H1 (cell line): ENCODE data around the gene PHACTR2. TPM values are rescaled to one million over a fixed set of nuclear protein-coding genes. Genes with fewer than 3 reads are reported as not detected.

Experiments
- CTCF ChIA-PET: fragments of 300-600 bp; sonication (Branson Sonifier 250); formaldehyde crosslinking; loops from one replicate; lab custom pipeline; 2021; ENCODE audit not compliant: partially characterized antibody; lab: Charles Lee
- POLR2A ChIA-PET: fragments of 300-600 bp; sonication (Branson Sonifier 250); formaldehyde crosslinking; loops from one replicate; lab custom pipeline; 2021; ENCODE audit warnings: inconsistent platforms; ENCODE audit not compliant: partially characterized antibody; lab: Charles Lee
- DNase-seq, 2 experiments: peaks; one replicate each; pipeline versions ENCODE4 v3.0.0 to v3.0.0-alpha.2; 2010 to 2022; ENCODE audit warnings: low spot score in 2 of 2, low read depth in 1 of 2, mixed read lengths in 1 of 2
- FAIRE-seq: peaks from 2 replicates; lab custom pipeline; 2011; peaks lifted over from hg19 to GRCh38; lab: Jason Lieb, UNC
- H2AFZ ChIP-seq: 2 replicates; pipeline ENCODE4 v1.8.1; 2012; ENCODE audit warnings: low read length, inconsistent platforms
- H2AK5ac ChIP-seq: 2 replicates; pipeline ENCODE4 v1.6.1; 2013; ENCODE audit warnings: low read depth, low read length
- H2BK120ac ChIP-seq: replicated peaks from 2 replicates; pipeline ENCODE3; 2013; ENCODE audit warnings: low read depth, low read length, inconsistent platforms
- H2BK12ac ChIP-seq: 2 replicates; pipeline ENCODE4 v1.6.1; 2013; ENCODE audit warnings: low read depth, low read length
- H2BK15ac ChIP-seq: 2 replicates; pipeline ENCODE4 v1.6.1; 2013; ENCODE audit warnings: low read length
- H2BK20ac ChIP-seq: 2 replicates; pipeline ENCODE4 v1.6.1; 2013; ENCODE audit warnings: low read length
- H2BK5ac ChIP-seq: 2 replicates; pipeline ENCODE4 v1.6.1; 2013; ENCODE audit warnings: low read depth, low read length
- H3K14ac ChIP-seq: 2 replicates; pipeline ENCODE4 v1.6.1; 2013; ENCODE audit warnings: inconsistent platforms; ENCODE audit not compliant: insufficient read length
- H3K18ac ChIP-seq: 2 replicates; pipeline ENCODE4 v1.6.1; 2013; ENCODE audit warnings: low read length; ENCODE audit errors: extremely low read depth
- H3K23ac ChIP-seq: 2 replicates; pipeline ENCODE4 v1.6.1; 2013; ENCODE audit warnings: inconsistent platforms; ENCODE audit not compliant: insufficient read length
- H3K23me2 ChIP-seq: 2 replicates; pipeline ENCODE4 v1.6.1; 2013; ENCODE audit warnings: low read depth, low read length
- H3K27ac ChIP-seq: 2 replicates; pipeline ENCODE4 v1.6.1; 2011; ENCODE audit warnings: low read depth, low read length, inconsistent platforms
- H3K27me3 ChIP-seq, 4 experiments: replicated peaks in 1 of 4; 1 replicate in 1 of 4; 2 replicates in 3 of 4; pipeline versions ENCODE4 v1.6.1 to v1.8.1; 2011 to 2013; ENCODE audit warnings: low read length in 3 of 4, mild to moderate bottlenecking in 3 of 4, inconsistent platforms in 2 of 4, mixed read lengths in 2 of 4, moderate library complexity in 1 of 4; ENCODE audit not compliant: control insufficient read depth in 3 of 4, insufficient read depth in 3 of 4; ENCODE audit errors: extremely low read depth in 1 of 4
- H3K36me3 ChIP-seq, 4 experiments: 2 replicates each; pipeline versions ENCODE4 v1.6.1 to v1.8.1; 2011 to 2013; ENCODE audit warnings: mild to moderate bottlenecking in 4 of 4, low read length in 3 of 4, moderate library complexity in 2 of 4, control low read depth in 1 of 4, inconsistent platforms in 1 of 4; ENCODE audit not compliant: insufficient read depth in 4 of 4, control insufficient read depth in 2 of 4
- H3K4ac ChIP-seq: replicated peaks from 2 replicates; pipeline ENCODE3; 2013; ENCODE audit warnings: low read length, low read depth, mixed read lengths, inconsistent platforms; ENCODE audit not compliant: insufficient read length
- H3K4me1 ChIP-seq, 4 experiments: replicated peaks in 1 of 4; 1 replicate in 1 of 4; 2 replicates in 3 of 4; pipeline versions ENCODE4 v1.6.1 to v1.8.1; 2011 to 2013; ENCODE audit warnings: low read length in 3 of 4, inconsistent platforms in 2 of 4, mixed read lengths in 1 of 4; ENCODE audit not compliant: insufficient read depth in 4 of 4, control insufficient read depth in 3 of 4
- H3K4me2 ChIP-seq, 2 experiments: 2 replicates each; pipeline versions ENCODE4 v1.6.1 to v1.8.1; 2011 to 2013; ENCODE audit warnings: low read depth in 2 of 2, low read length in 2 of 2, control low read depth in 1 of 2, inconsistent platforms in 1 of 2, mild to moderate bottlenecking in 1 of 2; ENCODE audit not compliant: insufficient read depth in 1 of 2
- H3K4me3 ChIP-seq, 4 experiments: fragments of 200-600, 300-600 bp in 1 of 4; sonication (generic), shearing (Covaris generic), sonication (Bioruptor Twin) in 1 of 4; 2 replicates each; pipeline versions ENCODE4 v1.5.1 to v1.8.1; 2011 to 2016; ENCODE audit warnings: low read length in 4 of 4, low read depth in 3 of 4, control low read depth in 2 of 4, inconsistent platforms in 2 of 4, mild to moderate bottlenecking in 2 of 4, mixed read lengths in 1 of 4, moderate library complexity in 1 of 4; ENCODE audit not compliant: insufficient read depth in 2 of 4; ENCODE audit errors: extremely low read depth in 1 of 4
- H3K56ac ChIP-seq: replicated peaks from 2 replicates; pipeline ENCODE3; 2013; ENCODE audit warnings: low read depth, mild to moderate bottlenecking, mixed read lengths, low read length, inconsistent platforms; ENCODE audit not compliant: insufficient read length
- H3K79me1 ChIP-seq: 2 replicates; pipeline ENCODE4 v1.6.1; 2013; ENCODE audit warnings: low read depth, low read length, control low read depth
- H3K79me2 ChIP-seq, 2 experiments: 2 replicates each; pipeline versions ENCODE4 v1.6.1 to v1.8.1; 2012 to 2013; ENCODE audit warnings: low read length in 2 of 2, mild to moderate bottlenecking in 2 of 2, inconsistent platforms in 1 of 2; ENCODE audit not compliant: insufficient read depth in 2 of 2, control insufficient read depth in 1 of 2
- H3K9ac ChIP-seq, 4 experiments: replicated peaks in 1 of 4; 1 replicate in 1 of 4; 2 replicates in 3 of 4; pipeline versions ENCODE4 v1.6.1 to v1.8.1; 2011 to 2013; ENCODE audit warnings: low read depth in 3 of 4, low read length in 3 of 4, control low read depth in 2 of 4, mild to moderate bottlenecking in 2 of 4, moderate library complexity in 2 of 4, inconsistent platforms in 1 of 4; ENCODE audit errors: extremely low read depth in 1 of 4
- H3K9me3 ChIP-seq, 2 experiments: 2 replicates each; pipeline versions ENCODE4 v1.6.1 to v1.8.1; 2012 to 2013; ENCODE audit warnings: mild to moderate bottlenecking in 2 of 2, moderate library complexity in 2 of 2, control low read depth in 1 of 2, inconsistent platforms in 1 of 2, low read depth in 1 of 2, low read length in 1 of 2, mixed read lengths in 1 of 2; ENCODE audit not compliant: insufficient read depth in 2 of 2
- H4K20me1 ChIP-seq, 2 experiments: replicated peaks in 1 of 2; 2 replicates each; pipeline versions ENCODE3 to v1.8.1; 2011 to 2013; ENCODE audit warnings: inconsistent platforms in 2 of 2, low read length in 2 of 2, mild to moderate bottlenecking in 1 of 2; ENCODE audit not compliant: insufficient read depth in 2 of 2, control insufficient read depth in 1 of 2
- H4K5ac ChIP-seq: 2 replicates; pipeline ENCODE4 v1.6.1; 2013; ENCODE audit warnings: low read length, low read depth, mixed read lengths, inconsistent platforms; ENCODE audit not compliant: insufficient read length
- H4K8ac ChIP-seq: 2 replicates; pipeline ENCODE4 v1.8.0; 2013; ENCODE audit warnings: mild to moderate bottlenecking, moderate library complexity, low read length, inconsistent platforms; ENCODE audit not compliant: insufficient read depth; ENCODE audit errors: extremely low read depth
- H4K91ac ChIP-seq: replicated peaks from 2 replicates; pipeline ENCODE3; 2013; ENCODE audit warnings: low read length, mixed read lengths, inconsistent platforms; ENCODE audit not compliant: insufficient read length
- BCL11A ChIP-seq, 2 experiments: IDR thresholded peaks; one replicate each; pipeline ENCODE4 v1.6.1; 2011; ENCODE audit warnings: low read depth in 2 of 2, low read length in 2 of 2, mild to moderate bottlenecking in 2 of 2
- BRCA1 ChIP-seq: IDR thresholded peaks from 2 replicates; pipeline ENCODE4 v1.6.1; 2012; ENCODE audit warnings: low read depth, low read length, improper control_type of control experiment
- CTBP2 ChIP-seq: IDR thresholded peaks from 2 replicates; pipeline ENCODE4 v1.7.0; 2011; ENCODE audit warnings: borderline replicate concordance, mild to moderate bottlenecking, moderate library complexity, mixed read lengths, low read length; ENCODE audit not compliant: insufficient read depth, insufficient read length
- ZNF274 ChIP-seq: IDR thresholded peaks from 2 replicates; pipeline ENCODE4 v1.7.0; 2012; ENCODE audit warnings: low read length, borderline replicate concordance; ENCODE audit errors: extremely low read depth
- WGBS, 2 experiments: shearing (Covaris generic) in 1 of 2; methylation state at CpG; one replicate each; pipeline versions ENCODE4 v1.1.6 to v1.1.7; 2013 to 2015; ENCODE audit warnings: low lambda C conversion rate in 2 of 2, mixed read lengths in 2 of 2, inconsistent platforms in 1 of 2, low coverage in 1 of 2, missing lambda C conversion rate in 1 of 2; ENCODE audit not compliant: insufficient replicate concordance in 2 of 2, insufficient coverage in 1 of 2, insufficient read length in 1 of 2; ENCODE audit errors: extremely low coverage in 1 of 2, missing lambda C conversion rate in 1 of 2; 5-methylcytosine and 5-hydroxymethylcytosine counted together
- polyA plus RNA-seq, 7 experiments: library from polyadenylated mRNA; depleted of rRNA in 3 of 7; stranded (reverse) in 5 of 7; unstranded in 2 of 7; fragments of >200 nt in 5 of 7; fragments of 200-250 nt in 2 of 7; gene quantifications; 1 replicate in 5 of 7; 2 replicates in 1 of 7; 4 replicates in 1 of 7; pipeline versions ENCODE4 v1.2.1 to v1.2.3, GENCODE V29; 2011 to 2013; ENCODE audit warnings: missing spikeins in 2 of 7, mixed read lengths in 2 of 7
- total RNA-seq: library from RNA; stranded (reverse); fragmentation: NEBNext Ultra II Directional; extraction: Animal tissue kit (Norgen Biotek cat#: 25700); gene quantifications from 2 replicates; pipeline ENCODE4 v1.2.1, GENCODE V29; 2021

The PHACTR2 gene
- total and polyA plus RNA-seq, 2 of the 8 experiments (the other 6 are each of a cell fraction or from before 2014, with no cell fraction given) = 16.9 to 131 TPM

GRCh38 chr6:143695130-143695968 is 17.6 kb downstream of the PHACTR2 start:
- no peak for TF ChIP-seq ZNF274
- no peak for TF ChIP-seq BRCA1
- no peak for TF ChIP-seq CTBP2
- TF ChIP-seq BCL11A (IDR thresholded peaks at IDR 0.05; ENCODE audit: low read depth in 2 of 2, low read length in 2 of 2) = no peak
- H3K23me2 ChIP-seq = peaks cover 1% of the 10 kb centered on the region; the same call in 1 of the 2 replicates
- no peak overlapping the region for H2AK5ac ChIP-seq
- H4K91ac ChIP-seq = no peak overlapping the region
- H4K8ac ChIP-seq = no peak overlapping the region
- H4K5ac ChIP-seq = no peak overlapping the region
- no peak for DNase-seq
- no peak overlapping the region for H3K14ac ChIP-seq
- no peak overlapping the region for H3K9ac ChIP-seq
- H3K18ac ChIP-seq = no peak overlapping the region
- no peak overlapping the region for H3K56ac ChIP-seq
- H2AFZ ChIP-seq = no peak overlapping the region
- no peak overlapping the region for H3K4ac ChIP-seq
- H4K20me1 ChIP-seq = no peaks in the 10 kb centered on the region
- H3K27me3 ChIP-seq = no peaks in the 10 kb centered on the region
- no peak overlapping the region for H2BK20ac ChIP-seq
- no peak overlapping the region for H2BK120ac ChIP-seq
- peaks cover 2% of the 10 kb centered on the region; the same call in 1 of the 2 replicates for H3K79me1 ChIP-seq
- CTCF ChIA-PET = interaction anchor here (1.0 kb wide), 1 partner anchor 127 kb away, joined by 3 read pairs; no protein-coding TSS in a partner anchor
- H3K27ac ChIP-seq = no peak overlapping the region
- H3K36me3 ChIP-seq = no peaks in the 10 kb centered on the region; a peak in 2 of 8 replicates
- 84% methylated on average over 7 of the region's 7 CpGs; no CpG with 5 or more reads in 1 of the 2 experiments for WGBS, 2 experiments
- H3K4me1 ChIP-seq = peaks cover 2 to 14% (median 11%) of the 10 kb centered on the region in 4 experiments; a peak in 6 of 7 replicates
- POLR2A ChIA-PET = no interaction called here
- H3K23ac ChIP-seq = no peak overlapping the region
- H2BK15ac ChIP-seq = no peak overlapping the region
- H3K4me2 ChIP-seq = no peak overlapping the region
- H3K79me2 ChIP-seq = peaks cover 11 to 98% of the 10 kb centered on the region in 2 experiments
- H3K4me3 ChIP-seq = no peak overlapping the region
- H2BK5ac ChIP-seq = no peak overlapping the region
- no peak for FAIRE-seq
- 0 out of 4 replicates have a peak, but pooled peaks cover 0 to 4% of the 10 kb centered on the region in 2 experiments for H3K9me3 ChIP-seq
- H2BK12ac ChIP-seq = no peak overlapping the region
